ENCODE results near the gene CDH4.

Gene CDH4

DNA sequence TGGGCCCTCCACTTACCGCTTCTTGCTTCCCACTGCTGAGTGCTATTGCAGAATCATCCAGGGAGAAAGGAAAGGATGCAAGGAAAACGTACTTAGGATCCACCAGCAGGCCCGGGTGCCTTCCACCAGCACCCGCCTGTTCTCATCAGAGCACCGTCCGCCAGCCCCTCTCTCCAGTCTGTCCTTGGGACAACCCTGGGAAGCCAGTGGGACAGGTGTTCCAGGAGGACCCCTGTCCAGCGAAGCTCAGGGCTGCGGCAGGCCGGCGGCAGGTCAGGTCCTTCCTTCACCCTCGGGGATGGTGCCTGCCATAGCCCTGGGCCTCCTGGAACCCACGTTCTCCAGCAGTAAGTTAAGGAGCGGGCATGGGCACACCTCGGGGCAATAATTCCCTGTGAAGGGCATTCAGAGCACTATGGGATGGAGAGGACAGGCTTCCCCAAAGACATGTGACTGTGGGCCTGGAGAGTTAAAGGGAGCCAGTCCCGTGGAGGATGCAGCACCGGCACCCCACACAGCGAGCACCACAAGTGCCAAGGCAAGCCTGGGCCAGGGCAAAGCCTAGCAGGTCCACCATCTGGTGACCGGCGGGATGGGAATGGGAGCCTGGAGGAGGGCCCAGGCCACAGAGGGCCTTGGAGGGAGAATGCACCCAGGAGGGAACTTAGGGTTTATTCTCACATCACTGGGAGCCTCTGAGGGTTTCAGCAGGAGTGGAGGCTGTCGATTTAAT is 416.9 kb downstream of the CDH4 start:
- H3K4me1 ChIP-seq (ENCODE audit: control insufficient read depth, insufficient read depth, low read length): no peaks in the 10 kb centered on the region
- H3K4me3 ChIP-seq (ENCODE audit: low read depth, low read length): no peak overlapping the region
- CTCF ChIA-PET: interaction anchor here (0.5 to 0.6 kb wide), 2 partner anchors 103 to 145 kb away, joined by 3 to 4 read pairs; no protein-coding TSS in a partner anchor
- H3K9me3 ChIP-seq (ENCODE audit: control insufficient read depth, insufficient read depth, low read depth, low read length): no peaks in the 10 kb centered on the region
- POLR2A ChIA-PET: no interaction called here
- TF ChIP-seq, protein P1, sequence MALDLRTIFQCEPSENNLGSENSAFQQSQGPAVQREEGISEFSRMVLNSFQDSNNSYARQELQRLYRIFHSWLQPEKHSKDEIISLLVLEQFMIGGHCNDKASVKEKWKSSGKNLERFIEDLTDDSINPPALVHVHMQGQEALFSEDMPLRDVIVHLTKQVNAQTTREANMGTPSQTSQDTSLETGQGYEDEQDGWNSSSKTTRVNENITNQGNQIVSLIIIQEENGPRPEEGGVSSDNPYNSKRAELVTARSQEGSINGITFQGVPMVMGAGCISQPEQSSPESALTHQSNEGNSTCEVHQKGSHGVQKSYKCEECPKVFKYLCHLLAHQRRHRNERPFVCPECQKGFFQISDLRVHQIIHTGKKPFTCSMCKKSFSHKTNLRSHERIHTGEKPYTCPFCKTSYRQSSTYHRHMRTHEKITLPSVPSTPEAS (tag by site-specific recombination; IDR thresholded peaks at IDR 0.05): no peak
- H3K36me3 ChIP-seq (ENCODE audit: control insufficient read depth in 2 of 2, insufficient read depth in 1 of 2, low read length in 2 of 2): no peaks in the 10 kb centered on the region
- no peak overlapping the region for H3K27ac ChIP-seq (ENCODE audit: extremely low read depth, low read depth, low read length)

GRCh38 chr20:61670274-61670673 is 418.2 kb downstream of the CDH4 start:
- Histone ChIP-seq H3K4me3 (ENCODE audit: low read depth, low read length) (no peak overlapping the region), H3K27ac (ENCODE audit: extremely low read depth, low read depth, low read length) (no peak overlapping the region), H3K9me3 (ENCODE audit: control insufficient read depth, insufficient read depth, low read depth, low read length) (no peaks in the 10 kb centered on the region), H3K36me3 (ENCODE audit: control insufficient read depth in 2 of 2, insufficient read depth in 1 of 2, low read length in 2 of 2) (no peaks in the 10 kb centered on the region), H3K4me1 (ENCODE audit: control insufficient read depth, insufficient read depth, low read length) (no peaks in the 10 kb centered on the region)
- POLR2A ChIA-PET: no interaction called here
- TF ChIP-seq ZNF350 (tag by site-specific recombination; IDR thresholded peaks at IDR 0.05): no peak
- TF ChIP-seq ZNF248 (tag by site-specific recombination; IDR thresholded peaks at IDR 0.05): no peak
- TF ChIP-seq, protein P2, sequence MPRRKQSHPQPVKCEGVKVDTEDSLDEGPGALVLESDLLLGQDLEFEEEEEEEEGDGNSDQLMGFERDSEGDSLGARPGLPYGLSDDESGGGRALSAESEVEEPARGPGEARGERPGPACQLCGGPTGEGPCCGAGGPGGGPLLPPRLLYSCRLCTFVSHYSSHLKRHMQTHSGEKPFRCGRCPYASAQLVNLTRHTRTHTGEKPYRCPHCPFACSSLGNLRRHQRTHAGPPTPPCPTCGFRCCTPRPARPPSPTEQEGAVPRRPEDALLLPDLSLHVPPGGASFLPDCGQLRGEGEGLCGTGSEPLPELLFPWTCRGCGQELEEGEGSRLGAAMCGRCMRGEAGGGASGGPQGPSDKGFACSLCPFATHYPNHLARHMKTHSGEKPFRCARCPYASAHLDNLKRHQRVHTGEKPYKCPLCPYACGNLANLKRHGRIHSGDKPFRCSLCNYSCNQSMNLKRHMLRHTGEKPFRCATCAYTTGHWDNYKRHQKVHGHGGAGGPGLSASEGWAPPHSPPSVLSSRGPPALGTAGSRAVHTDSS (tag by site-specific recombination; IDR thresholded peaks at IDR 0.05): no peak
- TF ChIP-seq BCL11B (tag by site-specific recombination; IDR thresholded peaks at IDR 0.05; ENCODE audit: low read depth): no peak
- no peak for TF ChIP-seq WT1 (tag by site-specific recombination; IDR thresholded peaks at IDR 0.05)
- TF ChIP-seq ZNF585B (tag by site-specific recombination; IDR thresholded peaks at IDR 0.05): no peak
- TF ChIP-seq MYNN (tag by site-specific recombination; IDR thresholded peaks at IDR 0.05; ENCODE audit: borderline replicate concordance): no peak
- CTCF ChIA-PET: no interaction called here

DNA sequence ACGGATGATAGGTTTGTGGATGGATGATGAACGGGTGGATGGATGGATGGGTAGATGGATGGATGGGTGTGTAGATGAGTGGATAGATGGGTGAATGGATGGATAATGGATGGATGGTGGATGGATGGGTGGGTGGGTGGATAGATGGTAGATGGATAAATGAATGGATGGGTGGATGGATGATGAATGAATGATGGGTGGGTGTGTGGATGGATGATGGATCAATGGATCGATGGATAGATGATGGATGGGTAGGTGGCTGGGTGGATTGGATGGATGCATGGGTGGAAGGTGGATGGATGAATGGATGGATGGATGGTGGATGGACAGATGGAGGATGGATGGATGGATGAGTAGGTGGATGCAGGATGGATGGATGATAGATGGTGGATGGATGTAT is 419.5 kb downstream of the CDH4 start:
- H3K27ac ChIP-seq (ENCODE audit: extremely low read depth, low read depth, low read length): no peak overlapping the region
- CTCF ChIA-PET: no interaction called here
- TF ChIP-seq ZBTB17 (tag by site-specific recombination; IDR thresholded peaks at IDR 0.05) (peak; percentile 86), ZNF596 (tag by site-specific recombination; IDR thresholded peaks at IDR 0.05) (no peak), ZNF366 (tag by site-specific recombination; conservative IDR thresholded peaks at IDR 0.05) (peak; percentile 89), ZNF16 (tag by site-specific recombination; IDR thresholded peaks at IDR 0.05; ENCODE audit: low read depth) (no peak), ZNF266 (tag by site-specific recombination; IDR thresholded peaks at IDR 0.05; ENCODE audit: low read depth) (0 out of 2 replicates have a peak, but pooled peaks have one; percentile 8), ZNF544 (tag by site-specific recombination; IDR thresholded peaks at IDR 0.05) (0 out of 2 replicates have a peak, but pooled peaks have one; percentile 25), SALL2 (tag by site-specific recombination; IDR thresholded peaks at IDR 0.05; ENCODE audit: borderline replicate concordance) (0 out of 2 replicates have a peak, but pooled peaks have one; percentile 21), ZNF354C (tag by site-specific recombination; IDR thresholded peaks at IDR 0.05; ENCODE audit: borderline replicate concordance, low read depth) (no peak), ZNF311 (tag by site-specific recombination; IDR thresholded peaks at IDR 0.05; ENCODE audit: borderline replicate concordance) (0 out of 2 replicates have a peak, but pooled peaks have one; percentile 36)
- H3K4me3 ChIP-seq (ENCODE audit: low read depth, low read length): no peak overlapping the region
- POLR2A ChIA-PET: no interaction called here
- no peaks in the 10 kb centered on the region for H3K4me1 ChIP-seq (ENCODE audit: control insufficient read depth, insufficient read depth, low read length)
- no peaks in the 10 kb centered on the region for H3K36me3 ChIP-seq (ENCODE audit: control insufficient read depth in 2 of 2, insufficient read depth in 1 of 2, low read length in 2 of 2)
- H3K9me3 ChIP-seq (ENCODE audit: control insufficient read depth, insufficient read depth, low read depth, low read length): no peaks in the 10 kb centered on the region
